ENCODE results near the gene APOE. TPM values are rescaled to one million over a fixed set of nuclear protein-coding genes. Genes with fewer than 3 reads are reported as not detected.
"Not testable (repeated sequence)": the region's sequence is repeated elsewhere in the genome, so short reads cannot be mapped to it uniquely, and the experiment has no call there.

APOE gene
- total and polyA plus RNA-seq, 5 experiments from 2014 or later: 2.9 to 3.6 TPM; not detected in 3

DNA sequence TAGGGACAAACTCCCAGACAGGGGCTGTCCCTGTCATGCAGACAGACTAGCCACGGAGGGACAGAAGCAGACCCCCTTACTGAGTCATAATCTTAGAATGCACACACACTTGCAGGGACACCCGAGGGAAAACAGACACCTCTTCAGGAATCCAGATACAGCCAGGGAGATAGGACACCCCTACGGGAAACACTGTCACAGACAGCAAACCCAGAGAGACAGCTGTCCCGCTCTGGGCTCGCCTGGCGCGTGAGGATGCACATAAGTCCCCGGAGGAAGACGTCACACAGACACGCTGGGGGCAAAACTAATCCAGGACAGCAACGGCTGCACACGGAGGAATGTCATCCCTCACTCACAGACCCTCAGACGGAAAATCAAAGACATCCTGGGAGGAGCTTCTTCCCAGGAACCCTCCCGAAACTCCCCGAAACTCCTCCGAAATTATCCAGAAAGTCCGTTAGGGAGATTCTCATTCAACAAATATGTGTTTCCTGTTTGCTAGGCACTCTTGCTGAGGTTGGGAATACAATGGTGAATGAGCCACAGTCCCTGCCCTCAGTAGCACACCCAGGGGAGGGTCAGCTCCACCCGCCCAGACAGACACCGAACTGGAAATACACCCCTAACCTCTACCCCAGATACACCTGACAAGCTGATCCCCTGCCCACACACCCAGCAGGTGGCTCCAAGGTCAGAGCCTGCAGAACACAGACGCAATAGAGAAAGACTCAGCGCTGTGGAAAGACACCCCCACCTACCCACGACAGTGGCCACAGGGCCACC lies 29.7 kb upstream of the APOE start:
- H3K36me3 Mint-ChIP-seq: no peaks in the 10 kb centered on the region
- peaks cover 6 to 16% (median 12%) of the 10 kb centered on the region in 4 donors for H3K4me1 Mint-ChIP-seq
- peak overlapping the region in 5 of 10 donors; percentile 57 to 87 (median 76) for H3K27ac Mint-ChIP-seq
- H3K9me3 Mint-ChIP-seq: no peaks in the 10 kb centered on the region
- DNase-seq: no peak
- H3K27me3 Mint-ChIP-seq: peaks cover 0 to 3% (median 0%) of the 10 kb centered on the region in 5 donors
- no peak overlapping the region for H3K4me3 Mint-ChIP-seq
- ATAC-seq: no peak
- POLR2A ChIA-PET: no interaction called here

DNA sequence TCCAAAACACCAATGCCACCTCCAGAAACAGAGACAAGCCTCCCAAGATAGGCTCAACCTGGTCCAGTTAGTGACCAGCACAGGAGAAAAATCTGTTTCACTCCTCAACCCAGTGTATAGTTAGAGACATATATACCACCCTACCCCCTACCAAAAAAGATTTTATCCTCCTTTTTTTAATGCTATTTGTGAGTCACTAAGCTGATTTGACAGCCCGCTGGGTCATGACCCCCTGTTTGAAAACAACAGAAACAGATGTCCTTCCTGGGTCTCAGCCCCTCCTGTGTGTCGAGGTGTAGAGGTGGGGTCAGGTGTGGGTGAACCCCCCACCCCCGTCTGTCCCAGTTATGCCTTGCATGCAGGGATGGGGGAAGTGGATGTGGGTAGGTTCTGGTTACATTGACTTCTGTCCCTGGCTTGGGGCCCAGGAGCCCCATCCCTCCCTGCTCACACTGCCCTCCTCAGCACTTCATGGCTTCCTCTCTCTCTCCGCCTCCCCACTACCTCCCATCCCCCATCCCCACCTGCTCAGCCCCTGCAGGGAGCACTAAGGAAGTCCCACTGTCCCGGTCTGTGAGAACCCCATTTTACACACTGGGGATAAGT lies 28.6 kb upstream of the APOE start:
- peak; percentile 28 to 75 for ATAC-seq
- no peaks in the 10 kb centered on the region for H3K9me3 Mint-ChIP-seq
- peaks cover 0 to 3% (median 0%) of the 10 kb centered on the region in 5 donors for H3K27me3 Mint-ChIP-seq
- H3K36me3 Mint-ChIP-seq: no peaks in the 10 kb centered on the region
- H3K27ac Mint-ChIP-seq: peak overlapping the region; percentile 32 to 87 (median 70)
- POLR2A ChIA-PET: interaction anchor here (0.6 kb wide), 1 partner anchor 221 kb away, joined by 6 read pairs; no protein-coding TSS in a partner anchor
- DNase-seq: peak in 3 of 10 donors; percentile 13 to 24 (median 17)
- peaks cover 9 to 16% (median 12%) of the 10 kb centered on the region in 4 donors for H3K4me1 Mint-ChIP-seq
- peak overlapping the region in 4 of 10 donors; percentile 18 to 49 (median 22) for H3K4me3 Mint-ChIP-seq

DNA sequence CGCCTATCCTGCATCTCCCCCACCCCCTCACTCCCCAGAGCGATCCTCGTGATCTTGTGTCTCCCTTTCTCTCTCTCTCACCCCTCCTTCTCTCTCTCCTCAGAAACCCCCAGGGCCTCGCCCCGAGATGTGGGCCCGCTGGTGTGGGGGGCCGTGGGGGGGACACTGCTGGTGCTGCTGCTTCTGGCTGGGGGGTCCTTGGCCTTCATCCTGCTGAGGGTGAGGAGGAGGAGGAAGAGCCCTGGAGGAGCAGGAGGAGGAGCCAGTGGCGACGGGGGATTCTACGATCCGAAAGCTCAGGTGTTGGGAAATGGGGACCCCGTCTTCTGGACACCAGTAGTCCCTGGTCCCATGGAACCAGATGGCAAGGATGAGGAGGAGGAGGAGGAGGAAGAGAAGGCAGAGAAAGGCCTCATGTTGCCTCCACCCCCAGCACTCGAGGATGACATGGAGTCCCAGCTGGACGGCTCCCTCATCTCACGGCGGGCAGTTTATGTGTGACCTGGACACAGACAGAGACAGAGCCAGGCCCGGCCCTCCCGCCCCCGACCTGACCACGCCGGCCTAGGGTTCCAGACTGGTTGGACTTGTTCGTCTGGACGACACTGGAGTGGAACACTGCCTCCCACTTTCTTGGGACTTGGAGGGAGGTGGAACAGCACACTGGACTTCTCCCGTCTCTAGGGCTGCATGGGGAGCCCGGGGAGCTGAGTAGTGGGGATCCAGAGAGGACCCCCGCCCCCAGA lies 27.3 kb upstream of the APOE start:
- Mint-ChIP-seq H3K4me1 (peaks cover 9 to 16% (median 12%) of the 10 kb centered on the region in 4 donors), H3K36me3 (no peaks in the 10 kb centered on the region), H3K4me3 (peak overlapping the region in 1 of 10 donors; percentile 41), H3K9me3 (no peaks in the 10 kb centered on the region), H3K27me3 (peaks cover 0 to 3% (median 0%) of the 10 kb centered on the region in 5 donors), H3K27ac (no peak overlapping the region)
- DNase-seq: no peak
- POLR2A ChIA-PET: no interaction called here
- no peak for ATAC-seq

GRCh38 chr19:44879309-44880065 lies 26.1 kb upstream of the APOE start:
- Mint-ChIP-seq H3K27me3 (peaks cover 0 to 3% (median 0%) of the 10 kb centered on the region in 5 donors), H3K27ac (no peak overlapping the region), H3K4me3 (no peak overlapping the region), H3K9me3 (no peaks in the 10 kb centered on the region), H3K4me1 (peaks cover 9 to 16% (median 12%) of the 10 kb centered on the region in 4 donors), H3K36me3 (no peaks in the 10 kb centered on the region)
- POLR2A ChIA-PET: no interaction called here
- no peak for DNase-seq
- ATAC-seq: no peak

DNA sequence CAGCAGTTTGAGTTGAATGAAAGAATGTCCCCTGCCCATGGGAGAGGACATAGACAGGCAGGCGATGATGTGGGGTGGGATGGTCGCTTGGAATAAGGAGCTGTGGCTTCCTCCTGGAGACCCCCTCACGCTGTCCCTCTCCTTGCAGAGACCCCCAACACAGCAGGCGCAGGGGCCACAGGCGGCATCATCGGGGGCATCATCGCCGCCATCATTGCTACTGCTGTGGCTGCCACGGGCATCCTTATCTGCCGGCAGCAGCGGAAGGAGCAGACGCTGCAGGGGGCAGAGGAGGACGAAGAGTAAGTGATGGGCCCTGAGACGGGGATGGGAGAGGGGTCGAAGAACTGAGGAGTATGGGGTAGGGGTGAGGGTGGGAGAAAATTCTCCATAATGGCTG lies 23.5 kb upstream of the APOE start:
- POLR2A ChIA-PET: no interaction called here
- peaks cover 3 to 5% (median 4%) of the 10 kb centered on the region in 4 donors for H3K4me1 Mint-ChIP-seq
- peak overlapping the region in 1 of 10 donors; percentile 77 for H3K27ac Mint-ChIP-seq
- peaks cover 0 to 3% (median 0%) of the 10 kb centered on the region in 5 donors for H3K27me3 Mint-ChIP-seq
- H3K4me3 Mint-ChIP-seq: no peak overlapping the region
- ATAC-seq (no peak), DNase-seq (no peak)
- H3K36me3 Mint-ChIP-seq: no peaks in the 10 kb centered on the region
- H3K9me3 Mint-ChIP-seq: no peaks in the 10 kb centered on the region

DNA sequence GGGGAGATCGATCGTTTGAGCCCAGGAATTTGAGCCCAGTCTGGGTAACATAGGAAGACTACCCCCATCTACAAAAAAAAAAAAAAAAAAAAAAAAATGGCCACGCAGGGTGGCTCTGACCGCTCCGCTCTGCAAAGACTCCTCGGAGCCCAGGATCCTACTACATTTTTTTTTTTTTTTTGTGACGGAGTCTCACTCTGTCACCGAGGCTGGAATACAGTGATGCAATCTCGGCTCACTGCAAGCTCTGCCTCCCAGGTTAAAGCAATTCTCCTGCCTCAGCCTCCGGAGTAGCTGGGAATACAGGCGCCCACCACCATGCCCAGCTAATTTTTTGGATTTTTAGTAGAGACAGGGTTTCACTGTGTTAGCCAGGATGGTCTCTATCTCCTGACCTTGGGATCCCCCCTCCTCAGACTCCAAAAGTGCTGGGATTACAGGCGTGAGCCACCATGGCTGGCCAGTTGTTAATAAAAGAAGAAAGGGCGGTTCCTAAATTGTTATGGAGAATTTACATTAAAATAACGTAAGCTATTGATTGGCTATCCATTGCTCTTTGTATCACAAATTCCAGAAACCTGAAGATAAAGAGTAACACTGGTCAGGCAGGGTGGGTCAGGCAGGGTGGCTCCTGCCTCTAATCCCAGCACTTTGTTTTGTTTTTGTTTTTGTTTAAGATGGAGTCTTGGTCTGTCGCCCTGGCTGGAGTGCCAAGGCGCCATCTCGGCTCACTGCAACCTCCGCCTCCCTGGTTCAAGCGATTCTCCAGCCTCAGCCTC lies 22.8 kb upstream of the APOE start:
- H3K4me3 Mint-ChIP-seq, POLR2A ChIA-PET, ATAC-seq, H3K9me3 Mint-ChIP-seq, DNase-seq, H3K27me3 Mint-ChIP-seq, H3K4me1 Mint-ChIP-seq, H3K27ac Mint-ChIP-seq, H3K36me3 Mint-ChIP-seq: not testable (repeated sequence)

- H3K27ac Mint-ChIP-seq: no peak overlapping the region
- no peak for DNase-seq
- H3K36me3 Mint-ChIP-seq: no peaks in the 10 kb centered on the region
- peaks cover 0 to 3% (median under 1%) of the 10 kb centered on the region in 4 donors for H3K4me1 Mint-ChIP-seq
- H3K4me3 Mint-ChIP-seq: no peak overlapping the region
- no peak for ATAC-seq
- POLR2A ChIA-PET: no interaction called here
- no peaks in the 10 kb centered on the region for H3K9me3 Mint-ChIP-seq
- H3K27me3 Mint-ChIP-seq: peaks cover 0 to 3% (median 0%) of the 10 kb centered on the region in 5 donors
These were observed 21.7 kb upstream of the APOE start for GRCh38 chr19:44883922-44884321.

DNA sequence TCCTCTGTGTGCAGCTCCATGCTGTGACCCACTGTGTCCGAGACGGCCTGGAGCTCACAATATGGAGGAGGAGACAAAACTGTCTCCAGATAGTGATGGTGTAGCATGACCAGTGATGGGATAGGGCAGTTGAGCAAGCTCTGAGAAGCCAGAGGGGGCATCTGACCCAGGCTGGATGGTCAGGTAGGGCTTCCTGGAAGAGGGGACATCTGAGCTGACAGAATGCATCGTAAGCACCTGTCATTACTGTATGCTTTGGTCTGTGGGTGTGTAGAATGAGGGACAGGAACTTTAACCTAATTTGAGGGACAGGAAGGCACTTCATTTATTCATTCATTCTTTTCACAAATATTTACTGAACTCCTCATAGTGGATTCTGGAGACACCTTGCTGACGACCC lies 21.0 kb upstream of the APOE start:
- Mint-ChIP-seq H3K27me3 (peaks cover 0 to 3% (median 0%) of the 10 kb centered on the region in 5 donors), H3K4me3 (no peak overlapping the region), H3K27ac (peak overlapping the region in 2 of 10 donors; percentile 14 to 38), H3K9me3 (no peaks in the 10 kb centered on the region), H3K4me1 (peaks cover 3 to 7% (median 5%) of the 10 kb centered on the region in 4 donors), H3K36me3 (no peaks in the 10 kb centered on the region)
- POLR2A ChIA-PET: no interaction called here
- DNase-seq (no peak), ATAC-seq (no peak)

- Mint-ChIP-seq H3K4me3 (no peak overlapping the region), H3K36me3 (peaks cover 0 to 2% (median 0%) of the 10 kb centered on the region in 3 donors), H3K27ac (peak overlapping the region in 1 of 10 donors; percentile 67), H3K27me3 (no peaks in the 10 kb centered on the region), H3K4me1 (peaks cover 9 to 14% (median 13%) of the 10 kb centered on the region in 4 donors), H3K9me3 (no peaks in the 10 kb centered on the region)
- POLR2A ChIA-PET: no interaction called here
- DNase-seq (no peak), ATAC-seq (no peak)
These were observed 19.5 kb upstream of the APOE start for GRCh38 chr19:44886141-44886540.

GRCh38 chr19:44887648-44888047 lies 17.9 kb upstream of the APOE start:
- POLR2A ChIA-PET: interaction anchor here (0.6 kb wide), 1 partner anchor 1278 kb away, joined by 3 read pairs; no protein-coding TSS in a partner anchor
- DNase-seq: no peak
- H3K27me3 Mint-ChIP-seq: no peaks in the 10 kb centered on the region
- H3K27ac Mint-ChIP-seq: peak overlapping the region in 2 of 10 donors; percentile 31 to 53
- H3K4me3 Mint-ChIP-seq: peak overlapping the region in 1 of 10 donors; percentile 11
- H3K4me1 Mint-ChIP-seq: peaks cover 16 to 27% (median 24%) of the 10 kb centered on the region in 4 donors
- no peak for ATAC-seq
- H3K36me3 Mint-ChIP-seq: peaks cover 0 to 4% (median 0%) of the 10 kb centered on the region in 3 donors
- no peaks in the 10 kb centered on the region for H3K9me3 Mint-ChIP-seq

DNA sequence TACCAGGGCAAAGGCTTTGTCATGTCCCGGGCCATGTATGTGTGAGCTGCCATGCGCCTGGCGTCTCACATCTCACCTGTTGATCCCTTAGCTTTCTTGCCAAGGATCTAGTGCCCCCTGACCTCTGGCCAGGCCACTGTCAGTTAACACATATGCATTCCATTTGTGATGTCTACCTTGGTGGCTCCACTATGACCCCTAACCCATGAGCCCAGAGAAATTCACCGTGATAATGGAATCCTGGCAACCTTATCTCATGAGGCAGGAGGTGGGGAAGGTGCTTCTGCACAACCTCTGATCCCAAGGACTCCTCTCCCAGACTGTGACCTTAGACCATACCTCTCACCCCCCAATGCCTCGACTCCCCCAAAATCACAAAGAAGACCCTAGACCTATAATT lies 17.3 kb upstream of the APOE start:
- H3K4me3 Mint-ChIP-seq: peak overlapping the region in 3 of 10 donors; percentile 30 to 69 (median 45)
- H3K36me3 Mint-ChIP-seq, DNase-seq, H3K27me3 Mint-ChIP-seq, ATAC-seq, H3K27ac Mint-ChIP-seq, POLR2A ChIA-PET, H3K9me3 Mint-ChIP-seq: not testable (repeated sequence)
- H3K4me1 Mint-ChIP-seq: peaks cover 19 to 34% (median 30%) of the 10 kb centered on the region in 4 donors
